B cell (primary cell): Measurements from ENCODE around the gene PHAX. TPM values are rescaled to one million over a fixed set of nuclear protein-coding genes. Genes with fewer than 3 reads are reported as not detected.
A peak's percentile ranks its signal among the peaks of the same experiment; 100 is the strongest.

Experiments
- ATAC-seq: fragments of 200-7000 bp; cut with Tn5 transposase; one replicate; pipeline ENCODE4 v1.10.0; 2021; ENCODE audit warnings: low read depth, mild to moderate bottlenecking, moderate number of reproducible peaks, moderate library complexity
- CTCF ChIA-PET: fragments of 350-600 bp; sonication (Branson Sonifier 250); formaldehyde crosslinking; loops from one replicate; lab custom pipeline; 2021; ENCODE audit warnings: antibody characterized with exemption, inconsistent platforms; lab: Charles Lee
- POLR2A ChIA-PET: fragments of 350-600 bp; sonication (Branson Sonifier 250); formaldehyde crosslinking; loops from one replicate; lab custom pipeline; 2021; ENCODE audit warnings: antibody characterized with exemption; lab: Charles Lee
- DNase-seq: peaks from one replicate; pipeline ENCODE4 v3.0.0; 2013
- H2AFZ ChIP-seq: 2 replicates; pipeline ENCODE4 v1.6.1; 2012; ENCODE audit warnings: mild to moderate bottlenecking, low read depth, low read length; ENCODE audit not compliant: insufficient read depth, poor library complexity, severe bottlenecking
- H3K27ac ChIP-seq, 2 donors: 1 replicate in 1 of 2; 2 replicates in 1 of 2; pipeline ENCODE4 v1.5.1; 2012 to 2013; ENCODE audit warnings: low read length in 2 of 2, mild to moderate bottlenecking in 2 of 2, moderate library complexity in 1 of 2
- H3K27me3 ChIP-seq, 4 experiments: fragments of 200-600 bp in 1 of 4; sonication (generic) in 1 of 4; replicated peaks in 1 of 4; 1 replicate in 2 of 4; 2 replicates in 2 of 4; pipeline versions ENCODE4 v1.6.1 to v1.7.0; 2013 to 2016; ENCODE audit warnings: low read length in 3 of 4, mild to moderate bottlenecking in 2 of 4, mixed read lengths in 1 of 4, moderate library complexity in 1 of 4; ENCODE audit not compliant: insufficient read depth in 4 of 4, control insufficient read depth in 3 of 4; ENCODE audit errors: control extremely low read depth in 1 of 4
- H3K36me3 ChIP-seq, 2 experiments: replicated peaks in 1 of 2; 1 replicate in 1 of 2; 2 replicates in 1 of 2; pipeline versions ENCODE4 v1.6.1 to v1.7.1; 2013; ENCODE audit warnings: low read length in 1 of 2; ENCODE audit not compliant: insufficient read depth in 2 of 2, control insufficient read depth in 1 of 2; ENCODE audit errors: control extremely low read depth in 1 of 2, extremely low read depth in 1 of 2
- H3K4me1 ChIP-seq, 2 donors: fragments of 200-600 bp in 1 of 2; sonication (generic) in 1 of 2; 1 replicate in 1 of 2; 2 replicates in 1 of 2; pipeline versions ENCODE4 v1.5.1 to v1.6.1; 2013 to 2017; ENCODE audit warnings: low read length in 2 of 2; ENCODE audit not compliant: control insufficient read depth in 2 of 2, insufficient read depth in 2 of 2
- H3K4me2 ChIP-seq: replicated peaks from 2 replicates; pipeline ENCODE3; 2012; ENCODE audit warnings: mild to moderate bottlenecking, low read depth, low read length; ENCODE audit not compliant: poor library complexity, severe bottlenecking
- H3K4me3 ChIP-seq, 5 experiments: fragments of 200-600 bp in 1 of 5; sonication (generic) in 1 of 5; 1 replicate in 3 of 5; 2 replicates in 2 of 5; pipeline versions ENCODE4 v1.5.1 to v1.7.0; 2011 to 2016; ENCODE audit warnings: low read length in 4 of 5, mild to moderate bottlenecking in 4 of 5, low read depth in 2 of 5, control low read depth in 1 of 5, moderate library complexity in 1 of 5; ENCODE audit not compliant: insufficient read depth in 1 of 5; ENCODE audit errors: control extremely low read depth in 1 of 5, extremely low read depth in 1 of 5
- H3K79me2 ChIP-seq: fragments of 200-600 bp; sonication (generic); one replicate; pipeline ENCODE4 v1.6.0; 2016; ENCODE audit warnings: low read length; ENCODE audit not compliant: control insufficient read depth, insufficient read depth
- H3K9ac ChIP-seq: fragments of 200-600 bp; sonication (generic); 2 replicates; pipeline ENCODE4 v1.6.1; 2017; ENCODE audit warnings: mild to moderate bottlenecking, low read length, moderate library complexity
- H3K9me3 ChIP-seq, 3 donors: one replicate each; pipeline versions ENCODE4 v1.6.1 to v1.7.1; 2013; ENCODE audit warnings: low read length in 2 of 3; ENCODE audit not compliant: control insufficient read depth in 2 of 3, insufficient read depth in 1 of 3; ENCODE audit errors: control extremely low read depth in 1 of 3
- H4K20me1 ChIP-seq: 2 replicates; pipeline ENCODE4 v1.6.0; 2012; ENCODE audit warnings: mild to moderate bottlenecking, low read length; ENCODE audit not compliant: insufficient read depth, control insufficient read depth, poor library complexity, severe bottlenecking
- H3K27ac Mint-ChIP-seq: one replicate; pipeline ENCODE4 v1.8.0; 2021; ENCODE audit warnings: mixed read lengths
- H3K27me3 Mint-ChIP-seq: one replicate; pipeline ENCODE4 v1.8.0; 2021; ENCODE audit warnings: mixed read lengths
- H3K4me1 Mint-ChIP-seq: one replicate; pipeline ENCODE4 v1.8.0; 2021; ENCODE audit warnings: mixed read lengths
- H3K4me3 Mint-ChIP-seq: one replicate; pipeline ENCODE4 v1.8.0; 2021; ENCODE audit warnings: mixed read lengths
- H3K9me3 Mint-ChIP-seq: one replicate; pipeline ENCODE4 v1.8.0; 2022; ENCODE audit warnings: mixed read lengths; ENCODE audit not compliant: insufficient read depth
- CTCF ChIP-seq: fragments of 200-600 bp; IDR thresholded peaks from one replicate; pipeline ENCODE4 v1.8.0; 2022; ENCODE audit warnings: antibody characterized with exemption, mild to moderate bottlenecking
- EZH2 ChIP-seq: IDR thresholded peaks from 2 replicates; pipeline ENCODE4 v1.6.1; 2012; ENCODE audit warnings: borderline replicate concordance, low read depth, mild to moderate bottlenecking, moderate library complexity, low read length; ENCODE audit not compliant: insufficient read depth, poor library complexity, severe bottlenecking
- WGBS: methylation state at CpG from one replicate; pipeline ENCODE4 v1.1.5; 2013; ENCODE audit warnings: missing lambda C conversion rate; ENCODE audit not compliant: insufficient coverage; 5-methylcytosine and 5-hydroxymethylcytosine counted together
- intact Hi-C: fragments of 100-400 bp; cut with micrococcal nuclease; formaldehyde crosslinking; loops from one replicate; pipeline ENCODE4 v1.10.0; 2022
- polyA minus RNA-seq: library from RNA; depleted of rRNA, polyadenylated mRNA; stranded (reverse); fragments of >200 nt; gene quantifications from 2 replicates; pipeline ENCODE4 v1.2.3, GENCODE V29; 2012
- polyA plus RNA-seq: library from polyadenylated mRNA; depleted of rRNA; stranded (reverse); fragments of >200 nt; gene quantifications from 2 replicates; pipeline ENCODE4 v1.2.3, GENCODE V29; 2012
- total RNA-seq, 2 donors: library from RNA; stranded (reverse); fragments of 120-200 nt in 1 of 2; gene quantifications; 1 replicate in 1 of 2; 2 replicates in 1 of 2; pipeline versions ENCODE4 v1.2.3 to v1.2.4, GENCODE V29; 2013 to 2022

The PHAX gene
- total RNA-seq = 42.7 and 43.9 TPM in 2 replicates
- total RNA-seq (2013) = 52.2 TPM
- polyA plus RNA-seq = 6.7 and 7.1 TPM in 2 replicates
- 10.9 and 11.8 TPM in 2 replicates for polyA minus RNA-seq

GRCh38 chr5:126600631-126601511, at the start of gene PHAX:
Gene PHAX (plus strand): TSS chr5:126600947. CDS start chr5:126600963, 16 bp downstream.
- Histone ChIP-seq H4K20me1 (peaks cover 45% of the 10 kb centered on the region), H3K36me3 (peaks cover 4 to 23% of the 10 kb centered on the region in 2 experiments), H3K9ac (peak within 1 kb of the TSS; percentile 77), H3K9me3 (peaks cover 0 to 4% (median 0%) of the 10 kb centered on the region in 3 donors), H3K4me1 (peaks cover 16 to 17% of the 10 kb centered on the region in 2 donors), H3K27me3 (no peaks in the 10 kb centered on the region), H3K4me2 (peak within 1 kb of the TSS; percentile 92), H3K27ac (peak within 1 kb of the TSS; percentile 50 to 71), H3K79me2 (peaks cover 48% of the 10 kb centered on the region), H2AFZ (peak within 1 kb of the TSS; percentile 97), H3K4me3 (peak within 1 kb of the TSS; percentile 69 to 93 (median 86))
- TF ChIP-seq EZH2 = no peak
- TF ChIP-seq CTCF = peak; percentile 80
- H3K4me3 Mint-ChIP-seq = peak within 1 kb of the TSS; percentile 99
- 4% methylated on average over 79 of the region's 79 CpGs for WGBS
- ChIA-PET CTCF (interaction anchor here (0.6 to 2.0 kb wide), 15 partner anchors 8 to 472 kb away, joined by 3 to 13 read pairs (median 3); partner anchors contain the start of gene C5orf63), POLR2A (no interaction called here)
- DNase-seq (peak; percentile 86), ATAC-seq (peak; percentile 93)
- peaks cover 29% of the 10 kb centered on the region for H3K4me1 Mint-ChIP-seq
- intact Hi-C loops = loop anchor here (1.0 to 2.0 kb wide), 5 partner anchors 178 to 916 kb away; partner anchors contain the start of genes GRAMD2B, MARCHF3 and PRRC1
- no peaks in the 10 kb centered on the region for H3K9me3 Mint-ChIP-seq
- peak within 1 kb of the TSS; percentile 97 for H3K27ac Mint-ChIP-seq
- no peaks in the 10 kb centered on the region for H3K27me3 Mint-ChIP-seq

- Histone ChIP-seq H2AFZ (no peak overlapping the region), H3K9ac (no peak overlapping the region), H3K36me3 (no peaks in the 10 kb centered on the region), H4K20me1 (no peaks in the 10 kb centered on the region), H3K4me3 (no peak overlapping the region), H3K4me1 (no peaks in the 10 kb centered on the region), H3K9me3 (no peaks in the 10 kb centered on the region), H3K79me2 (no peaks in the 10 kb centered on the region), H3K27me3 (no peaks in the 10 kb centered on the region), H3K27ac (no peak overlapping the region), H3K4me2 (no peak overlapping the region)
- ChIA-PET CTCF (no interaction called here), POLR2A (no interaction called here)
- no peak overlapping the region for H3K4me3 Mint-ChIP-seq
- no peak for ATAC-seq
- no peak overlapping the region for H3K27ac Mint-ChIP-seq
- no CpG with 5 or more reads among the region's 2 CpGs for WGBS
- no peaks in the 10 kb centered on the region for H3K9me3 Mint-ChIP-seq
- H3K4me1 Mint-ChIP-seq = no peaks in the 10 kb centered on the region
- intact Hi-C loops = no loop called here
- no peaks in the 10 kb centered on the region for H3K27me3 Mint-ChIP-seq
- no peak for TF ChIP-seq EZH2
- TF ChIP-seq CTCF = no peak
- no peak for DNase-seq
These were observed 48.1 kb upstream of the PHAX start for GRCh38 chr5:126552614-126553013.
